GM18519 (cell line): Measurements from ENCODE around the gene MMRN2.
"Not testable (repeated sequence)": the region's sequence is repeated elsewhere in the genome, so short reads cannot be mapped to it uniquely, and the experiment has no call there.

Experiments
- ATAC-seq: cut with Tn5 transposase; IDR thresholded peaks from one replicate; pipeline ENCODE4 v1.9.1; 2021; ENCODE audit warnings: mild to moderate bottlenecking, moderate library complexity; ENCODE audit not compliant: unreplicated experiment, low FRiP score

Gene MMRN2

GRCh38 chr10:86957471-86958115 is at the start of gene MMRN2:
MMRN2 (minus strand) TSS chr10:86957615; CDS start chr10:86957541, 74 bp downstream.
- ATAC-seq, result no peak

GRCh38 chr10:87007124-87007523 is 49.7 kb upstream of the MMRN2 start:
- ATAC-seq, result not testable (repeated sequence)

- no peak for ATAC-seq
Observed at GRCh38 chr10:87000491-87000890, 43.1 kb upstream of the MMRN2 start.

- ATAC-seq, result not testable (repeated sequence)
Observed at GRCh38 chr10:86999802-87000403, 42.5 kb upstream of the MMRN2 start.

- ATAC-seq, result no peak
Observed at GRCh38 chr10:86992929-86993328, 35.5 kb upstream of the MMRN2 start.

GRCh38 chr10:86992456-86992855 is 35.0 kb upstream of the MMRN2 start:
- ATAC-seq, result no peak

- ATAC-seq, result not testable (repeated sequence)
Observed at GRCh38 chr10:86991362-86991761, 33.9 kb upstream of the MMRN2 start.

- ATAC-seq, result no peak
Observed at GRCh38 chr10:86988520-86988919, 31.1 kb upstream of the MMRN2 start.

- ATAC-seq, result not testable (repeated sequence)
Observed at GRCh38 chr10:86984498-86984897, 27.1 kb upstream of the MMRN2 start.

- no peak for ATAC-seq
Observed at GRCh38 chr10:86981716-86982115, 24.3 kb upstream of the MMRN2 start.

GRCh38 chr10:86981020-86981419 is 23.6 kb upstream of the MMRN2 start:
- not testable (repeated sequence) for ATAC-seq

GRCh38 chr10:86979977-86980448 is 22.6 kb upstream of the MMRN2 start:
- ATAC-seq, result no peak

- no peak for ATAC-seq
Observed at GRCh38 chr10:86979296-86979818, 21.9 kb upstream of the MMRN2 start.

GRCh38 chr10:86978457-86978856 is 21.0 kb upstream of the MMRN2 start:
- ATAC-seq, result not testable (repeated sequence)

GRCh38 chr10:86976362-86977056 is 19.1 kb upstream of the MMRN2 start:
- ATAC-seq, result no peak

- ATAC-seq, result no peak
Observed at GRCh38 chr10:86974484-86974883, 17.1 kb upstream of the MMRN2 start.

GRCh38 chr10:86972613-86973380 is 15.4 kb upstream of the MMRN2 start:
- ATAC-seq, result no peak

- peak; percentile 69 for ATAC-seq
Observed at GRCh38 chr10:86971232-86971991, 14.0 kb upstream of the MMRN2 start.

- ATAC-seq, result no peak
Observed at GRCh38 chr10:86970982-86971231, 13.5 kb upstream of the MMRN2 start.
